A673 (cell line): ENCODE measurements around the gene ARHGAP26.

Experiments used
- EZH2 ChIP-seq: fragments of 200-600 bp; sonication (generic); IDR thresholded peaks from 2 replicates; pipeline ENCODE4 v1.6.1; 2017; ENCODE audit warnings: borderline replicate concordance, low read depth, mild to moderate bottlenecking, mixed read lengths, antibody characterized with exemption, low read length; ENCODE audit not compliant: poor library complexity, severe bottlenecking
- TF ChIP-seq, protein P1 (sequence below): fragments of 300-800, 200-600 bp; sonication (generic); conservative IDR thresholded peaks from 2 replicates; pipeline ENCODE4 v1.5.1; 2017; ENCODE audit warnings: low read depth, mild to moderate bottlenecking, antibody characterized with exemption, low read length, moderate library complexity, mixed read lengths

- TF ChIP-seq, protein P1, sequence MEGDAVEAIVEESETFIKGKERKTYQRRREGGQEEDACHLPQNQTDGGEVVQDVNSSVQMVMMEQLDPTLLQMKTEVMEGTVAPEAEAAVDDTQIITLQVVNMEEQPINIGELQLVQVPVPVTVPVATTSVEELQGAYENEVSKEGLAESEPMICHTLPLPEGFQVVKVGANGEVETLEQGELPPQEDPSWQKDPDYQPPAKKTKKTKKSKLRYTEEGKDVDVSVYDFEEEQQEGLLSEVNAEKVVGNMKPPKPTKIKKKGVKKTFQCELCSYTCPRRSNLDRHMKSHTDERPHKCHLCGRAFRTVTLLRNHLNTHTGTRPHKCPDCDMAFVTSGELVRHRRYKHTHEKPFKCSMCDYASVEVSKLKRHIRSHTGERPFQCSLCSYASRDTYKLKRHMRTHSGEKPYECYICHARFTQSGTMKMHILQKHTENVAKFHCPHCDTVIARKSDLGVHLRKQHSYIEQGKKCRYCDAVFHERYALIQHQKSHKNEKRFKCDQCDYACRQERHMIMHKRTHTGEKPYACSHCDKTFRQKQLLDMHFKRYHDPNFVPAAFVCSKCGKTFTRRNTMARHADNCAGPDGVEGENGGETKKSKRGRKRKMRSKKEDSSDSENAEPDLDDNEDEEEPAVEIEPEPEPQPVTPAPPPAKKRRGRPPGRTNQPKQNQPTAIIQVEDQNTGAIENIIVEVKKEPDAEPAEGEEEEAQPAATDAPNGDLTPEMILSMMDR: no peak
- no peak for TF ChIP-seq EZH2
These were observed 404.7 kb downstream of the ARHGAP26 start for GRCh38 chr5:143174714-143175398.
